ENCODE measurements around the gene EPHA3.

EPHA3 gene

GRCh38 chr3:89105503-89105902 is 1.9 kb upstream of the EPHA3 start:
- no peak for TF ChIP-seq CTCF (conservative IDR thresholded peaks at IDR 0.05; ENCODE audit: low read length)
- no peak for DNase-seq (ENCODE audit: low read depth)
- H3K4me3 ChIP-seq (ENCODE audit: low read length) = no peak overlapping the region

GRCh38 chr3:89108291-89108550 is 800 bp downstream of the EPHA3 start:
- DNase-seq (ENCODE audit: low read depth) = no peak
- H3K4me3 ChIP-seq (ENCODE audit: low read length) = no peak overlapping the region
- no peak for TF ChIP-seq CTCF (conservative IDR thresholded peaks at IDR 0.05; ENCODE audit: low read length)

GRCh38 chr3:89113344-89113743 is 5.9 kb downstream of the EPHA3 start:
- DNase-seq (ENCODE audit: low read depth) = no peak
- H3K4me3 ChIP-seq (ENCODE audit: low read length) = no peak overlapping the region
- TF ChIP-seq CTCF (conservative IDR thresholded peaks at IDR 0.05; ENCODE audit: low read length) = no peak

- TF ChIP-seq CTCF (conservative IDR thresholded peaks at IDR 0.05; ENCODE audit: low read length) = peak; percentile 73
- peak overlapping the region; percentile 60 for H3K4me3 ChIP-seq (ENCODE audit: low read length)
- peak; percentile 44 for DNase-seq (ENCODE audit: low read depth)
Measured at GRCh38 chr3:89113893-89114840, 6.7 kb downstream of the EPHA3 start.

GRCh38 chr3:89114841-89115223 is 7.4 kb downstream of the EPHA3 start:
- no peak for DNase-seq (ENCODE audit: low read depth)
- no peak for TF ChIP-seq CTCF (conservative IDR thresholded peaks at IDR 0.05; ENCODE audit: low read length)
- H3K4me3 ChIP-seq (ENCODE audit: low read length) = no peak overlapping the region

- TF ChIP-seq CTCF (conservative IDR thresholded peaks at IDR 0.05; ENCODE audit: low read length) = no peak
Measured at GRCh38 chr3:89116476-89116875, 9.1 kb downstream of the EPHA3 start.

GRCh38 chr3:89138048-89138447 is 30.6 kb downstream of the EPHA3 start:
- H3K4me3 ChIP-seq (ENCODE audit: low read length) = no peak overlapping the region
- DNase-seq (ENCODE audit: low read depth) = no peak
- TF ChIP-seq CTCF (conservative IDR thresholded peaks at IDR 0.05; ENCODE audit: low read length) = no peak

More at GRCh38 chr3:89116476-89116875, 9.1 kb downstream of the EPHA3 start:
- DNase-seq (ENCODE audit: low read depth) = peak; percentile 49
- H3K4me3 ChIP-seq (ENCODE audit: low read length) = no peak overlapping the region
